H1 (cell line): ENCODE data around the gene MED28. TPM values are rescaled to one million over a fixed set of nuclear protein-coding genes. Genes with fewer than 3 reads are reported as not detected.

Experiments
- CTCF ChIA-PET: fragments of 300-600 bp; sonication (Branson Sonifier 250); formaldehyde crosslinking; loops from one replicate; lab custom pipeline; 2021; ENCODE audit not compliant: partially characterized antibody; lab: Charles Lee
- POLR2A ChIA-PET: fragments of 300-600 bp; sonication (Branson Sonifier 250); formaldehyde crosslinking; loops from one replicate; lab custom pipeline; 2021; ENCODE audit warnings: inconsistent platforms; ENCODE audit not compliant: partially characterized antibody; lab: Charles Lee
- DNase-seq, 2 experiments: peaks; one replicate each; pipeline versions ENCODE4 v3.0.0 to v3.0.0-alpha.2; 2010 to 2022; ENCODE audit warnings: low spot score in 2 of 2, low read depth in 1 of 2, mixed read lengths in 1 of 2
- FAIRE-seq: peaks from 2 replicates; lab custom pipeline; 2011; peaks lifted over from hg19 to GRCh38; lab: Jason Lieb, UNC
- H2AFZ ChIP-seq: 2 replicates; pipeline ENCODE4 v1.8.1; 2012; ENCODE audit warnings: low read length, inconsistent platforms
- H2AK5ac ChIP-seq: 2 replicates; pipeline ENCODE4 v1.6.1; 2013; ENCODE audit warnings: low read depth, low read length
- H2BK120ac ChIP-seq: replicated peaks from 2 replicates; pipeline ENCODE3; 2013; ENCODE audit warnings: low read depth, low read length, inconsistent platforms
- H2BK12ac ChIP-seq: 2 replicates; pipeline ENCODE4 v1.6.1; 2013; ENCODE audit warnings: low read depth, low read length
- H2BK15ac ChIP-seq: 2 replicates; pipeline ENCODE4 v1.6.1; 2013; ENCODE audit warnings: low read length
- H2BK20ac ChIP-seq: 2 replicates; pipeline ENCODE4 v1.6.1; 2013; ENCODE audit warnings: low read length
- H2BK5ac ChIP-seq: 2 replicates; pipeline ENCODE4 v1.6.1; 2013; ENCODE audit warnings: low read depth, low read length
- H3K14ac ChIP-seq: 2 replicates; pipeline ENCODE4 v1.6.1; 2013; ENCODE audit warnings: inconsistent platforms; ENCODE audit not compliant: insufficient read length
- H3K18ac ChIP-seq: 2 replicates; pipeline ENCODE4 v1.6.1; 2013; ENCODE audit warnings: low read length; ENCODE audit errors: extremely low read depth
- H3K23ac ChIP-seq: 2 replicates; pipeline ENCODE4 v1.6.1; 2013; ENCODE audit warnings: inconsistent platforms; ENCODE audit not compliant: insufficient read length
- H3K23me2 ChIP-seq: 2 replicates; pipeline ENCODE4 v1.6.1; 2013; ENCODE audit warnings: low read depth, low read length
- H3K27ac ChIP-seq: 2 replicates; pipeline ENCODE4 v1.6.1; 2011; ENCODE audit warnings: low read depth, low read length, inconsistent platforms
- H3K27me3 ChIP-seq, 4 experiments: replicated peaks in 1 of 4; 1 replicate in 1 of 4; 2 replicates in 3 of 4; pipeline versions ENCODE4 v1.6.1 to v1.8.1; 2011 to 2013; ENCODE audit warnings: low read length in 3 of 4, mild to moderate bottlenecking in 3 of 4, inconsistent platforms in 2 of 4, mixed read lengths in 2 of 4, moderate library complexity in 1 of 4; ENCODE audit not compliant: control insufficient read depth in 3 of 4, insufficient read depth in 3 of 4; ENCODE audit errors: extremely low read depth in 1 of 4
- H3K36me3 ChIP-seq, 4 experiments: 2 replicates each; pipeline versions ENCODE4 v1.6.1 to v1.8.1; 2011 to 2013; ENCODE audit warnings: mild to moderate bottlenecking in 4 of 4, low read length in 3 of 4, moderate library complexity in 2 of 4, control low read depth in 1 of 4, inconsistent platforms in 1 of 4; ENCODE audit not compliant: insufficient read depth in 4 of 4, control insufficient read depth in 2 of 4
- H3K4ac ChIP-seq: replicated peaks from 2 replicates; pipeline ENCODE3; 2013; ENCODE audit warnings: low read length, low read depth, mixed read lengths, inconsistent platforms; ENCODE audit not compliant: insufficient read length
- H3K4me1 ChIP-seq, 4 experiments: replicated peaks in 1 of 4; 1 replicate in 1 of 4; 2 replicates in 3 of 4; pipeline versions ENCODE4 v1.6.1 to v1.8.1; 2011 to 2013; ENCODE audit warnings: low read length in 3 of 4, inconsistent platforms in 2 of 4, mixed read lengths in 1 of 4; ENCODE audit not compliant: insufficient read depth in 4 of 4, control insufficient read depth in 3 of 4
- H3K4me2 ChIP-seq, 2 experiments: 2 replicates each; pipeline versions ENCODE4 v1.6.1 to v1.8.1; 2011 to 2013; ENCODE audit warnings: low read depth in 2 of 2, low read length in 2 of 2, control low read depth in 1 of 2, inconsistent platforms in 1 of 2, mild to moderate bottlenecking in 1 of 2; ENCODE audit not compliant: insufficient read depth in 1 of 2
- H3K4me3 ChIP-seq, 4 experiments: fragments of 200-600, 300-600 bp in 1 of 4; sonication (generic), shearing (Covaris generic), sonication (Bioruptor Twin) in 1 of 4; 2 replicates each; pipeline versions ENCODE4 v1.5.1 to v1.8.1; 2011 to 2016; ENCODE audit warnings: low read length in 4 of 4, low read depth in 3 of 4, control low read depth in 2 of 4, inconsistent platforms in 2 of 4, mild to moderate bottlenecking in 2 of 4, mixed read lengths in 1 of 4, moderate library complexity in 1 of 4; ENCODE audit not compliant: insufficient read depth in 2 of 4; ENCODE audit errors: extremely low read depth in 1 of 4
- H3K56ac ChIP-seq: replicated peaks from 2 replicates; pipeline ENCODE3; 2013; ENCODE audit warnings: low read depth, mild to moderate bottlenecking, mixed read lengths, low read length, inconsistent platforms; ENCODE audit not compliant: insufficient read length
- H3K79me1 ChIP-seq: 2 replicates; pipeline ENCODE4 v1.6.1; 2013; ENCODE audit warnings: low read depth, low read length, control low read depth
- H3K79me2 ChIP-seq, 2 experiments: 2 replicates each; pipeline versions ENCODE4 v1.6.1 to v1.8.1; 2012 to 2013; ENCODE audit warnings: low read length in 2 of 2, mild to moderate bottlenecking in 2 of 2, inconsistent platforms in 1 of 2; ENCODE audit not compliant: insufficient read depth in 2 of 2, control insufficient read depth in 1 of 2
- H3K9ac ChIP-seq, 4 experiments: replicated peaks in 1 of 4; 1 replicate in 1 of 4; 2 replicates in 3 of 4; pipeline versions ENCODE4 v1.6.1 to v1.8.1; 2011 to 2013; ENCODE audit warnings: low read depth in 3 of 4, low read length in 3 of 4, control low read depth in 2 of 4, mild to moderate bottlenecking in 2 of 4, moderate library complexity in 2 of 4, inconsistent platforms in 1 of 4; ENCODE audit errors: extremely low read depth in 1 of 4
- H3K9me3 ChIP-seq, 2 experiments: 2 replicates each; pipeline versions ENCODE4 v1.6.1 to v1.8.1; 2012 to 2013; ENCODE audit warnings: mild to moderate bottlenecking in 2 of 2, moderate library complexity in 2 of 2, control low read depth in 1 of 2, inconsistent platforms in 1 of 2, low read depth in 1 of 2, low read length in 1 of 2, mixed read lengths in 1 of 2; ENCODE audit not compliant: insufficient read depth in 2 of 2
- H4K20me1 ChIP-seq, 2 experiments: replicated peaks in 1 of 2; 2 replicates each; pipeline versions ENCODE3 to v1.8.1; 2011 to 2013; ENCODE audit warnings: inconsistent platforms in 2 of 2, low read length in 2 of 2, mild to moderate bottlenecking in 1 of 2; ENCODE audit not compliant: insufficient read depth in 2 of 2, control insufficient read depth in 1 of 2
- H4K5ac ChIP-seq: 2 replicates; pipeline ENCODE4 v1.6.1; 2013; ENCODE audit warnings: low read length, low read depth, mixed read lengths, inconsistent platforms; ENCODE audit not compliant: insufficient read length
- H4K8ac ChIP-seq: 2 replicates; pipeline ENCODE4 v1.8.0; 2013; ENCODE audit warnings: mild to moderate bottlenecking, moderate library complexity, low read length, inconsistent platforms; ENCODE audit not compliant: insufficient read depth; ENCODE audit errors: extremely low read depth
- H4K91ac ChIP-seq: replicated peaks from 2 replicates; pipeline ENCODE3; 2013; ENCODE audit warnings: low read length, mixed read lengths, inconsistent platforms; ENCODE audit not compliant: insufficient read length
- ATF2 ChIP-seq: IDR thresholded peaks from 2 replicates; pipeline ENCODE4 v1.6.1; 2012; ENCODE audit warnings: low read length, inconsistent platforms
- CBX5 ChIP-seq: fragments of 300-800, 300-1000 bp; sonication (generic); IDR thresholded peaks from 2 replicates; pipeline ENCODE4 v1.7.1; 2016; ENCODE audit warnings: antibody characterized with exemption, low read length, low read depth
- POU5F1 ChIP-seq: IDR thresholded peaks from 2 replicates; pipeline ENCODE4 v1.6.1; 2011; ENCODE audit warnings: low read depth, mild to moderate bottlenecking, low read length, moderate library complexity
- SIN3A ChIP-seq, 2 experiments: IDR thresholded peaks in 1 of 2; conservative IDR thresholded peaks in 1 of 2; 2 replicates each; pipeline ENCODE4 v1.6.1; 2011 to 2012; ENCODE audit warnings: low read length in 2 of 2, improper control_type of control experiment in 1 of 2, low read depth in 1 of 2, mild to moderate bottlenecking in 1 of 2
- USF2 ChIP-seq: IDR thresholded peaks from 2 replicates; pipeline ENCODE4 v1.6.1; 2011; ENCODE audit warnings: low read length, improper control_type of control experiment
- WGBS, 2 experiments: shearing (Covaris generic) in 1 of 2; methylation state at CpG; one replicate each; pipeline versions ENCODE4 v1.1.6 to v1.1.7; 2013 to 2015; ENCODE audit warnings: low lambda C conversion rate in 2 of 2, mixed read lengths in 2 of 2, inconsistent platforms in 1 of 2, low coverage in 1 of 2, missing lambda C conversion rate in 1 of 2; ENCODE audit not compliant: insufficient replicate concordance in 2 of 2, insufficient coverage in 1 of 2, insufficient read length in 1 of 2; ENCODE audit errors: extremely low coverage in 1 of 2, missing lambda C conversion rate in 1 of 2; 5-methylcytosine and 5-hydroxymethylcytosine counted together
- polyA plus RNA-seq, 7 experiments: library from polyadenylated mRNA; depleted of rRNA in 3 of 7; stranded (reverse) in 5 of 7; unstranded in 2 of 7; fragments of >200 nt in 5 of 7; fragments of 200-250 nt in 2 of 7; gene quantifications; 1 replicate in 5 of 7; 2 replicates in 1 of 7; 4 replicates in 1 of 7; pipeline versions ENCODE4 v1.2.1 to v1.2.3, GENCODE V29; 2011 to 2013; ENCODE audit warnings: missing spikeins in 2 of 7, mixed read lengths in 2 of 7
- total RNA-seq: library from RNA; stranded (reverse); fragmentation: NEBNext Ultra II Directional; extraction: Animal tissue kit (Norgen Biotek cat#: 25700); gene quantifications from 2 replicates; pipeline ENCODE4 v1.2.1, GENCODE V29; 2021

Gene MED28
- total and polyA plus RNA-seq, 2 of the 8 experiments (the other 6 are each of a cell fraction or from before 2014, with no cell fraction given): 24.0 to 87.1 TPM

DNA sequence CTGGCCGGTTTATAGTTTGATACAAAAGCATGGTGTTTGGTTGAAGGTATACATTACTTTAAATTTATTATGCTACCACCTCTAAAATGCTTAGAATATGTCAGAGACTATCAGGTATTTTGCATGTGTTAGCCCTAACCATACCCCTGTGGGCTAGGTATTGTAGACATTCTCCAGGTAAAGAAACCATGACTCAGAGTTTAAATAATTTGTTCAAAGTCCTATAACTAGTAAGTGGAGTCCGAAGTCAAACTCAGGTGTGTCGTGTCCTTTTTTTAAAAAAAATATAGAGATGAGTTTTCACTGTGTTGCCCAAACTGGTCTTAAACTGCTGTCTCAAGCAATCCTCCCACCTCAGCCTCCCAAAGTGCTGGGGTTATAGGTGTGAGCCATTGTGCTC lies 25.1 kb upstream of the MED28 start:
- peaks cover 2 to 35% (median 23%) of the 10 kb centered on the region in 4 experiments; a peak in 6 of 8 replicates for H3K36me3 ChIP-seq
- no peaks in the 10 kb centered on the region for H3K27me3 ChIP-seq
- no peak overlapping the region for H2BK20ac ChIP-seq
- H4K8ac ChIP-seq: no peak overlapping the region
- no peaks in the 10 kb centered on the region for H3K79me1 ChIP-seq
- TF ChIP-seq ATF2 (no peak), POU5F1 (no peak), CBX5 (no peak), USF2 (no peak), SIN3A (conservative IDR thresholded peaks at IDR 0.05 in 1 of 2, IDR thresholded peaks at IDR 0.05 in 1 of 2; ENCODE audit: low read depth in 1 of 2, low read length in 2 of 2) (no peak)
- 80% methylated on average over 3 of the region's 3 CpGs; no CpG with 5 or more reads in 1 of the 2 experiments for WGBS, 2 experiments
- no peak overlapping the region for H2AK5ac ChIP-seq
- no peaks in the 10 kb centered on the region for H3K9me3 ChIP-seq
- H4K91ac ChIP-seq: no peak overlapping the region
- H3K23ac ChIP-seq: no peak overlapping the region
- H3K18ac ChIP-seq: no peak overlapping the region
- H3K27ac ChIP-seq: no peak overlapping the region
- no peaks in the 10 kb centered on the region for H3K4me1 ChIP-seq
- no peak overlapping the region for H2BK5ac ChIP-seq
- no peak overlapping the region for H3K4ac ChIP-seq
- H2BK12ac ChIP-seq: no peak overlapping the region
- no peaks in the 10 kb centered on the region for H3K79me2 ChIP-seq
- H2AFZ ChIP-seq: no peak overlapping the region
- CTCF ChIA-PET: no interaction called here
- H2BK15ac ChIP-seq: no peak overlapping the region
- H3K4me2 ChIP-seq: no peak overlapping the region
- no peak for DNase-seq
- H3K9ac ChIP-seq: no peak overlapping the region
- no peak overlapping the region for H4K5ac ChIP-seq
- no peak overlapping the region for H3K14ac ChIP-seq
- no peak overlapping the region for H3K56ac ChIP-seq
- H4K20me1 ChIP-seq: no peaks in the 10 kb centered on the region
- no peak overlapping the region for H2BK120ac ChIP-seq
- no peaks in the 10 kb centered on the region for H3K23me2 ChIP-seq
- H3K4me3 ChIP-seq: no peak overlapping the region
- POLR2A ChIA-PET: no interaction called here
- no peak for FAIRE-seq
